ENCODE results near the gene CCDC146. TPM values are rescaled to one million over a fixed set of nuclear protein-coding genes. Genes with fewer than 3 reads are reported as not detected.

Gene CCDC146
- total and polyA plus RNA-seq, 2 of the 8 experiments (the other 6 are each of a cell fraction or from before 2014, with no cell fraction given): 0.88 to 2.4 TPM

DNA sequence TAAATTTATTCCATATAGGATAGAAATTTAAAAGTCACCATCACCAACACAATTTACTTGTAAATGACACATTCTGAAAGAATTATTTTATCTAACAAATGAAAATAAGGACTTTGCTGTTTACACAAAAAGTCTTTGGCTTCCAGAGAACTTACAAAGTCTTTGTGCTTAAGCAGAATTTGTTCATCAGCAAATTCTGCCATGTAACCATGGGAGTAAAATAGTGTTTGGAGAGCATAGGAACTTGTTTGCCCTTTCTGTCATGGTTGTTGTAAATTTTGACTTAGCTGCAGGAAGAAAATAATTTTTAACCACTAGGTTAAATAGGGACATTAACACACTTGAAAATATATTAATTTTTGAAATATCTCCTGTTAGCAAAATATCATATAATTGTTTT lies 62.0 kb downstream of the CCDC146 start:
- FAIRE-seq: no peak
- Histone ChIP-seq H4K5ac (ENCODE audit: insufficient read length, low read depth, low read length) (no peak overlapping the region), H3K9me3 (ENCODE audit: insufficient read depth in 2 of 2, low read depth in 1 of 2, low read length in 1 of 2) (no peaks in the 10 kb centered on the region), H3K27ac (ENCODE audit: low read depth, low read length) (no peak overlapping the region), H3K4me2 (ENCODE audit: insufficient read depth in 1 of 2, low read depth in 2 of 2, low read length in 2 of 2) (no peak overlapping the region), H4K91ac (replicated peaks; ENCODE audit: insufficient read length, low read length) (no peak overlapping the region), H3K18ac (ENCODE audit: extremely low read depth, low read length) (no peak overlapping the region), H2AFZ (ENCODE audit: low read length) (no peak overlapping the region), H3K14ac (ENCODE audit: insufficient read length) (no peak overlapping the region), H2BK5ac (ENCODE audit: low read depth, low read length) (no peak overlapping the region), H3K4ac (replicated peaks; ENCODE audit: insufficient read length, low read depth, low read length) (no peak overlapping the region), H3K23me2 (ENCODE audit: low read depth, low read length) (no peaks in the 10 kb centered on the region), H2AK5ac (ENCODE audit: low read depth, low read length) (no peak overlapping the region), H4K20me1 (replicated peaks in 1 of 2; ENCODE audit: control insufficient read depth in 1 of 2, insufficient read depth in 2 of 2, low read length in 2 of 2) (no peaks in the 10 kb centered on the region), H3K4me3 (ENCODE audit: extremely low read depth in 1 of 4, insufficient read depth in 2 of 4, low read depth in 3 of 4, low read length in 4 of 4) (no peak overlapping the region), H3K23ac (ENCODE audit: insufficient read length) (no peak overlapping the region), H3K9ac (replicated peaks in 1 of 4; ENCODE audit: extremely low read depth in 1 of 4, low read depth in 3 of 4, low read length in 3 of 4) (no peak overlapping the region), H3K4me1 (replicated peaks in 1 of 4; ENCODE audit: control insufficient read depth in 3 of 4, insufficient read depth in 4 of 4, low read length in 3 of 4) (no peaks in the 10 kb centered on the region), H2BK15ac (ENCODE audit: low read length) (no peak overlapping the region), H4K8ac (ENCODE audit: extremely low read depth, insufficient read depth, low read length) (no peak overlapping the region), H3K56ac (replicated peaks; ENCODE audit: insufficient read length, low read depth, low read length) (no peak overlapping the region), H2BK120ac (replicated peaks; ENCODE audit: low read depth, low read length) (no peak overlapping the region), H3K79me2 (ENCODE audit: control insufficient read depth in 1 of 2, insufficient read depth in 2 of 2, low read length in 2 of 2) (no peaks in the 10 kb centered on the region), H3K36me3 (ENCODE audit: control insufficient read depth in 2 of 4, insufficient read depth in 4 of 4, low read length in 3 of 4) (no peaks in the 10 kb centered on the region), H2BK20ac (ENCODE audit: low read length) (no peak overlapping the region), H3K27me3 (replicated peaks in 1 of 4; ENCODE audit: control insufficient read depth in 3 of 4, extremely low read depth in 1 of 4, insufficient read depth in 3 of 4, low read length in 3 of 4) (no peaks in the 10 kb centered on the region), H2BK12ac (ENCODE audit: low read depth, low read length) (no peak overlapping the region), H3K79me1 (ENCODE audit: low read depth, low read length) (no peaks in the 10 kb centered on the region)
- ChIA-PET POLR2A (ENCODE audit: partially characterized antibody) (no interaction called here), CTCF (ENCODE audit: partially characterized antibody) (no interaction called here)
- TF ChIP-seq, protein P1, sequence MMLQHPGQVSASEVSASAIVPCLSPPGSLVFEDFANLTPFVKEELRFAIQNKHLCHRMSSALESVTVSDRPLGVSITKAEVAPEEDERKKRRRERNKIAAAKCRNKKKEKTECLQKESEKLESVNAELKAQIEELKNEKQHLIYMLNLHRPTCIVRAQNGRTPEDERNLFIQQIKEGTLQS (IDR thresholded peaks at IDR 0.05; ENCODE audit: insufficient read depth, low read depth, low read length): no peak
- TF ChIP-seq KDM4A (IDR thresholded peaks at IDR 0.05; ENCODE audit: low read depth, low read length, severe bottlenecking) (no peak), TCF12 (IDR thresholded peaks at IDR 0.05; ENCODE audit: low read depth, low read length) (no peak), MAFK (IDR thresholded peaks at IDR 0.05; ENCODE audit: low read depth, low read length) (no peak), HDAC6 (IDR thresholded peaks at IDR 0.05; ENCODE audit: low read depth, low read length) (no peak), CBX8 (IDR thresholded peaks at IDR 0.05; ENCODE audit: borderline replicate concordance, low read depth, low read length) (no peak), EP300 (IDR thresholded peaks at IDR 0.05; ENCODE audit: borderline replicate concordance in 1 of 2, low read depth in 2 of 2, low read length in 2 of 2) (no peak), EGR1 (IDR thresholded peaks at IDR 0.05; ENCODE audit: borderline replicate concordance, low read depth, low read length) (no peak), JUN (IDR thresholded peaks at IDR 0.05; ENCODE audit: low read depth, low read length) (no peak), GTF2F1 (IDR thresholded peaks at IDR 0.05; ENCODE audit: borderline replicate concordance, low read depth, low read length) (no peak)
- no peak for DNase-seq (ENCODE audit: low read depth in 1 of 2, low spot score in 2 of 2)

Measured in H1 (cell line).